ENCODE results near the gene ASTN1.
A peak's percentile ranks its signal among the peaks of the same experiment; 100 is the strongest.

The ASTN1 gene

DNA sequence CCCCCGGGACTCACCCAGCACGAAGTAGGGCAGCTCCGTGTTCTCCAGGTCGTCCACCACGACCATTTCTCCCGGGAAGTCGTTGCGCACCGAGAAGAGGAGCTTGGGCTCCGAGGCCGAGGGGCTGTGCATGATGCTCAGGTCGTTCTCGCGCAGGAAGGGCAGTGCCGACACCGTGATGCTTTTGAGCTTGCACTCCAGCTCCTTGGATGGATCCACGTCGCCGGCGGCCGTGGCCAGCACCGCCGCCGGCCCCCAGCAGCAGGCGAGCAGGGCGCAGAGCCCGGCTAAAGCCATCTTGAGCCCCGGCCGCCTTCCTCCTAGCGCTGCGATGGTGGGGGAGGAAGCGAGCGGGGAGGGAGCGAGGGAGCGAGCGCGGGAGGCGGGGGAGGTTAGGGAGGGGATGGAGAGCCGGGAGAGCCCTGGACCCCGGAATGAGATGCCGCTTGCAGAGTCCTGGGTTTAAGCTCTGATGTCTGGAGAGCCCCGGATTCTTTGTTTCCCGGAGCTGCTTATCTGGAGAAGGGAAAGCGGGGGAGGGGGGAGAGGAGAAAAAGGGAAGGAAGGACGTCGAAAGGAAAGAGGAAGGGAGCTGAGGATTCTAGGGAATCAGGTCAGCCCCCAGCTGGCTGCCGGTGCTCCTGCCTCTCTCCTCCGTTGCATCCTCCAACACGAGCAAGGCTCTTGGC lies at the start of gene ASTN1:
Gene ASTN1, minus strand, starts transcription at position 333 of the 689 bp plus-strand sequence. Its CDS starts 36 bp downstream, at position 297.
- no peak for DNase-seq

GRCh38 chr1:177211231-177211630 lies 46.7 kb upstream of the ASTN1 start:
- no peak for DNase-seq

DNA sequence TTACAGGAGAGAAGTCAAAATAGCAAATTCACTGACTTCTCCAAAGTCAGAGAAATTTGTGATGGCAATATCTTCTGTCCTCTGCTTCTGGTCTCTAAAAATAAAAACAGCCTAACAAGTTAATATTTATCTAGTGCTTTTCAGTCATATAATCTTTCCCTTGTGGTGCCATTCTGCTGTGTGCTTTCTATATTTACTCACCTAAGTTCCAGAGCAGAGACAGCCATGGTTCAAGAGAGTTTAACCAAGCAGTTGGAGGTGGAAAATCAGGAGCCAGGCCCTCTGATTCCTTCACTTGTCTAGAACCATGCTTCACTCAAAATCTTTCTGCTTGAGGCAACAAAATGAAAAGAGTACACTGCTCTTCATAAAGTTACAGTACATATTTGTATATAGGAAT lies 45.6 kb upstream of the ASTN1 start:
- DNase-seq: no peak

DNA sequence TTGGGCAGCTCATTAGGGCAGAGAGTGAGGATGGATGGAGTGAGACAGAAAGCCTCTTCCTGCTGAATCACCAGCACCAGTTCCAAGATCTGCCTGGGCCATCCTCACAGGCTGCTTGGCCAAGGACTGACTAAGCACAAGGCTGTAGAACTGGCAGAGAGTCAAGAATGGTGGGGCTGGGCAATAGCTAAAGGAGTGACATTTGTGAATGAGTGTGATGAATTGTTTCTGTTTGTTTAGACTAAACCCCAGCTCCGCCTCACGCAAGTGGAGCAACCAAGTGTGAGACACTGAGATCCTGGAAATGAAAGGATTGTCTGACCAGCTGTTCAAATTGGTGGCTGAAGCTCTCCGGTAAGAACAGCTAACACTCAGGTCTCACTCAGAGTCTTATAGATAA lies 44.8 kb upstream of the ASTN1 start:
- no peak for DNase-seq

GRCh38 chr1:177208920-177209319 lies 44.4 kb upstream of the ASTN1 start:
- DNase-seq: no peak

DNA sequence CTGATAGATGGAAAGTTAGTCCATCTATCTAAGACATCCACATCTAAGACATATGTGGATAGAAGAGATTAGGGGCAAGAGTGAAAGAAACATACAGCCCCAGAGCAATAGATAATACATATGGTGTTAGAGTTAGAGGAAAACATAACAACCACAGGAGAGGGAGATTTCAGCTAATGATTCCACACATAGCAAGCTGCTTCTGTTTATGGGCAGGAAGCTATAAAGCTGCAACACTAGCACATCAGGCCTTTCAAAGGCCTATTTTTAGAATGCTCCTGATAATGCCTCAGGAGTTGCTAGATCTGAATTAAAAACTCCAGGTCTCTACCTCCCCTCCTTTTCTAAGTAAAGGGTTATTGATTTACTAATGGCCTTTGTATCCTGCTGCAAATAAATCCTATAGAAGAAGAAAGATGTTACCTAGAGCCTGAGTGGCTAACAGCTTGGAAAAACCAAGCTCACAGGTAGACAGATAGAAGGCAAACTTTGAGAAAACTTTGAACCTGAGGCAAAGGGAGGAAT lies 42.4 kb upstream of the ASTN1 start:
- no peak for DNase-seq

DNA sequence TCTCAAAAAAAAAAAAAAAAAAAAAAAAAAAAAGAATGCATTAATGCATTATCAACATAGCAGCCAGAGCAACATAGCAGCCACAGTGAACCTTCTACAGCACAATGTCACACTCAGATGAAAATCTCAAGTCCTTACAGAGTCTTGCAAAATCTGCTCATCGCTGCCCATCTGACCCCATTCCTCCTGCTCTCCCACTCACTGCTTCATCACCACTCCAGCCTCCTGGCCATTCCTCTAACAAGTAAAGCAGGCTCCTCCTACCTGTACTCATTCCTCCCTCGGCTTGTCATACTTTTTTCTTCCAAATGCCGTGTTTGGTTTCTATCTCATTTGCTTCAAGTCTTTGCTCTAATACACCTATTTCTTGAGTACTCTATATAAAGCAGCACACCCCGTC lies 35.8 kb upstream of the ASTN1 start:
- no peak for DNase-seq

GRCh38 chr1:177198243-177198642 lies 33.7 kb upstream of the ASTN1 start:
- DNase-seq: no peak

DNA sequence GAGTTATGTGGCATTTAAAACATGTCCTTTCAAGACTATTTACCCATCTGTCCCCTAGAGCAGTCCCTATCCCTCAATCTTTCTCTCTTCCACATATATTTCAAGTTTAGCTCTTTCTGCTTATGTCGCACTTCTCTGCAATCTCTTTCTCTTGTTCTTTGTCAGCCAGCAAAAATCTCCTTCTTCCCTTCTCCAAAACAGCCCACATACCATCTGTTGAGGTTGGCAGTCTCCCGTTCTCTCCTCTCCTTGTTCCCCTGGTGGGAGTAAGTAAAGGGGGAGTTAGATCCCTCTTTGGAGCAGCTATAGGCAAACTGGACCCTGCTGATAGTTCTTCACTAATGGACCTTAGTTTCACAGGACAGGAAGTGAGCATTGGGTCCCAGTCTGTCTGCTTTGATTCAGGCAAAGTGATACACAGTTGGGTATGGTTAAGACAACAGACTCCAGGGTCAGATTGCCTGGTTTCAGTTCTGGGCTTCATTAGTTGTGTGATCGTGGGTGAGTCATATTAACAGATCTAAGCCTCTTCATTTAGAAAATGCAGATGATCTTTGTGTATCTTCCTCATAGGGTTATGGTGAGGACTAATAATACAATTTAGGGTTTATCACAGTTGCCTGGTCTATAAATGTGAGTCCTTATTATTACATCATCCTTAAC lies 25.9 kb upstream of the ASTN1 start:
- no peak for DNase-seq

DNA sequence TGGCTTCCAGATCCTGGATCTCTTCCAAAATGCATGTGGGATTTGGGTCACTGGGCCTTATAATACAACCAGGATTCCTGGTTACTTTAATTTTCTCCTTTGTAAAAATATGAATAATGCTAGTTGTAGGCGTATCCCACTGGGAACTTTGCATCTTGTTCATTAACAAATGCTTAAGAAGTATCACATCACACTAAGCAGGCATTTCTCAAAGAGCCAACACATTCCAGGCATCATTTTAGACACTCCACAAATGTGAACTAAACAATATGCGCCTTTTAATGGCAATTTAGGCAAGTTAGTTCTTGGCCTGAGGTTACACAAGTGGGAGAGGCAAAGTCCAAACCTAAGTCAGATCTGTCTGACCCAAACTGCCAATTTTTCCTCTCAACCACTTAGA lies 22.1 kb upstream of the ASTN1 start:
- no peak for DNase-seq

DNA sequence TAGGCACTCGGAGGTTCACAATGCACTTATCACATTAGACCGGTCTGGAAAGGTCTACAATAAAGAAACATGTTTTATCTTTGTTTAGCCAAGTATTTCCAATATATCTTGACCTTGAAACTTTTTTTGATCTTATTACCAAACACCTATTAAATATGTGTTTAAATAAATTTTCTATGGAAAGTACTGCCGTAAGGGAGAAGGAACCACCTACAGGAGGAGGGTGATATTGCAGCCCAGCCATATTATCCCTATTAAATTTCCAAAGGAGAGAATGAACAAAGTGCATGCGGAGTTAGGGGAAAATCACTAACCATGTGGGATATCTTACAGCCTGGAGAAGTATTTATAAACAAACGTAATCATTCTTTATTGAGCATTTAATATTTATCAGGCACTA lies 20.7 kb upstream of the ASTN1 start:
- DNase-seq: no peak

- DNase-seq: no peak
These were observed 19.3 kb upstream of the ASTN1 start for GRCh38 chr1:177183836-177184235.

DNA sequence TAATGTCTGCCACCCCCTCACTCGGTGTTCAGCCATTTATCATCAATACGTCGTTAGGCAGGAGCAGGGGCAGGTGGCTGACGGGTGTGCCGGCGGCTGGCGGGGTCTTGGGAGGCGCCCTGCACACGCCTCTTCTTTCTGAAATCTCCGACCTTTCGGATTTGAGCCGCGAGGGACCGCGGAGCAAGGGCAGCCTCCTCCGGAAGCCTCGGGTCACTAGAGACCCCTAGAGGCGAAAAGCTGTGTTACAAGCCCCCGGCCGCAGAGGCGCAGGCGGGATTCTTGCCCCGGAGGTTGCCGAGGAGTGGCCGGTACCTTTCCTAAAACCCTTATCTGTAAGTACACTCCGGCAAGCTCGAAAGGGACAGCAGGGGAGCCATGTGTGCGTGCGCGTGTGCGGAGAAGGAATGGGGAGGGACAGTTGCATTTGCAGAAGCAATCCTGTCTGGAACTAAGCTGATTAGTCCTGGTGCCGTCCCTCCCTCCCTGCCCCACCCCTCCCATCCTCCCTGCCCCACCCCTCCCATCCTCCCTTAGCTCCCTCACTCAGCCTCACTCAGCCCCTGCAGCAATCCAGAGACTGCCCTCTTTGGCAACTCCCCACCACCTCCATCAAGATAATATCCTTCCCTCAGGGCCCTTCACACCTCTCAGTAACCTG lies 17.2 kb upstream of the ASTN1 start:
- DNase-seq: peak; percentile 3

GRCh38 chr1:177181280-177181630 lies 16.7 kb upstream of the ASTN1 start:
- DNase-seq: no peak

DNA sequence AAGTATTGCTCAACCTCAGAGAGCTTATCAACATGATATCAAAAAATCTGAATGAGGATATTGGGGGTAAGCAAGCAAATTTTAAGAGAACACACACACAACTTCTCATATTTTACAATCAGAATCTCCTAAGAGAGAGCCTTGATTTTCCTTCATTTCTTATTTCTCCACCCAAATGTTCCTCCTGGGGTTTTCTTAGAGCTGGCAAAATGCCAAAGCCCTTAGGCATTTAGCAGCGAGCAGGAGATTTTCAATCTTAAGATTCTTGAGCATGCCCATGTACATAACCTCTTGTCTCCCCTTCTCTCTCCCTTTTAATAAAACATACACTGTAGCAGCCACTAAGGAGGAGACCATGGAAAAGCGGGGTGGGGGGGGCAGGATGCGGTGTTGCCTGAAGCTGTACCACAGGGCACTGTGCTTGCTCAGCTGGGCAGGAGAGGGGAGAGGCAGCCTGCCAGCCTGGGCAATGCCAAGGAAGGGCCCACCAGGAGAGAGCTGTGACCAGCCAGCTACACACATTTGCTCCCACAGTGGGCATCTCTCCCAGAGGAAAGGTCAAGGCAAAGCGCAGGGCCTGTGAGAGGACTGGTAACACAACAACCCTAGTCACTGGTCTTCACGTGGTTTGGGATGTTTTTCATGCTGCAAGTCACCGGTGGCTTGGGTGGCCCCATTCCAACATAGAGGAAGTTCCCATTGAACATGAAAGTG lies 10.6 kb upstream of the ASTN1 start:
- no peak for DNase-seq

DNA sequence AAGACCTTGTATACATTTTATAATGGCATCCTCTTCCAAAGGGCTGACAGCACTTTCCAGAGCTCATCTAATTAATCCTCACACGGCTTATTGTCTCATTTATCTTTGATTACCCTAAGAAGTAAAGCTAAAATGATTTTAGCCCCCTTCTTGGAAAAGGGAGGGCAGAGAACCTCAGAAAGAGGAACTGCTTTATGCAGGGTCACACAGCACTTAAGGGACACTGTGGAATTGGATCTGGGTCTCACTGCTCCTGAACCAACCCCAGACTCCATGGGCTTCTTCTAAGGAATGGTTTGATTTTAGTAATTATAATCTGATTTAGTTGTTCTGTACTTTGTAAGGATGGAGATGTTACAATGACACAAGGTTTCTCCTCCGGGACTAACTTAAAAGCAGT lies 9.5 kb upstream of the ASTN1 start:
- DNase-seq: no peak

GRCh38 chr1:177172866-177173265 lies 8.4 kb upstream of the ASTN1 start:
- no peak for DNase-seq

GRCh38 chr1:177172272-177172671 lies 7.8 kb upstream of the ASTN1 start:
- no peak for DNase-seq

GRCh38 chr1:177171536-177172123 lies 7.1 kb upstream of the ASTN1 start:
- DNase-seq: no peak

DNA sequence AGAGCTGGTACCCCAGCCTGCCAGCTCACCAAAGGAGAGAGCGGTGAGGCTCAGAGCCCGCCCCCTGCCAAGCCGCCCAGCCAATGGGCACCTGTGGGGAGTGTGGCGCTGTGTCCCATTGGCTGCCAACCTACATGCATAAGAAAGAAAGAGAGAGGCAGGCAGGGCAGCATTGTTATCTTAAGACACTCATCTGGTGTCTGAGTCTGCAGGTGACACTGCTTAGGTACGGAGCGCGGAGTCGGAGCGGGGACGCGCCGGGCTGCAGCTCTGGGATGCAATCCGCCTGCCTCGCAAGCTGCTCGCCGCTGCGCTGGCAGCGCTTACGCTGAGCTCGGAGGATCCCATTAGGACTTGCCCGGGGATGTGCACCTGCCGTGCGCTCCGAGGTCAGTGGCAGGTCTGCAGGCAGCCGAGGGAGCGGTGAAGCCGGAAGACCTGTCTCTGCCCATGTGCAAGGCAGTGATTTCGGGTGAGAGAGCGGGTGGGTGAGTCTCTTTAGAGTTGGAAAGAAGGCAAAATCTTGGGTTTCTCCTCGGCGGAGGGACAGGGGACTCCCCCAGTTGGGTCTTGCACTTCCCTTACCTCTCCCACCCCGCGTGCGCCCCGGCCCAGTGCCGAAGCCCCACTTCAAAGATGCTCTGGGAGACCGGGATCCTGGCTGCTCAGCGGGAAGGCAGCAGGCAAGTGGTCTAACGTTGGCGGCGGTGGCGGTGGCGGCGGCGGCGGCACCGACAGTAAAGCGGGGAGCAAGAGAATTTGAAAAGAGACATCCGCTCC lies 6.4 kb upstream of the ASTN1 start, which contains the start of gene BRINP2:
Gene BRINP2, plus strand, starts transcription at position 203 of the 780 bp plus-strand sequence. CDS start 58,919 bp downstream, outside the sequence.
- no peak for DNase-seq

GRCh38 chr1:177165069-177165439 lies 542 bp upstream of the ASTN1 start:
- no peak for DNase-seq

- no peak for DNase-seq
These were observed 600 bp downstream of the ASTN1 start for GRCh38 chr1:177163844-177164379.
